ENCODE data around the gene ETS2. TPM values are rescaled to one million over a fixed set of nuclear protein-coding genes. Genes with fewer than 3 reads are reported as not detected.

Gene ETS2
- total RNA-seq, 1 experiment from 2014 or later: 35.3 TPM

DNA sequence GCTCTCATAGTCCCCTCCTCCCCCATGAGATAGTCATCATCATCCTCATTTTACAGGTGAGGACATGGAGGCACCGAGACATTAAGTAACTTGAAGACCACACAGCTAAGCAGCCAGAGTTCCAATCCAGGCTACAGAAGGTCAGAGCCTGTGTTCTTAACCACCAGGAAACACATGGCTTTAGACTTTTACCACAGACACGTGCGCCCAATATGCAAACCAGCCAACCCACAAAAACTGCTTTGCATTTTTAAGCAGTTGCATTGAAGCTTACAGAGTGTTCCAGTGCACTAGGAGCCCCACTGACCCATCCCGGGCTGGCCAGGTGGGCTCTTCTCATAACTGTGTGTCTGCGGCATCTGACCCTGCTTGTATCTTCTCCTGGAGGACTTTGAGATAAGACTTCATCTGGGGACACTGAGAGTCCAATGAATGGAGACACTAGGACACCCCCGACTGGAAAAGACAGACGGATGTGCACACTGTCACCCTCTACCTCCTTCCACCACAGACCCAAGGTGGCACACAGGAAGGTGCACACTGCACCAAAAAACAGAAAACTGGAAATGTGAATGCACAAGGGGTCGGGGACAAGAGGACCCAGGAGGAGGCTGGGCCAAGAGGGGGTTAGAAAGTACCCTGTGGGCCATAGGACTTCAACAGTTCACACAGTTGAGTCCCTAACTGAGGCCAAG is 56.4 kb downstream of the ETS2 start:
- Histone ChIP-seq H2BK15ac (ENCODE audit: low read depth, low read length) (no peak overlapping the region), H4K8ac (replicated peaks; ENCODE audit: insufficient read length, low read depth, low read length) (no peak overlapping the region), H3K23ac (ENCODE audit: insufficient read length, low read depth, low read length) (no peak overlapping the region), H3K4me2 (ENCODE audit: insufficient read depth, insufficient read length, low read length) (no peak overlapping the region), H3K27me3 (ENCODE audit: insufficient read depth, low read length) (no peaks in the 10 kb centered on the region), H3T11ph (ENCODE audit: low read length) (no peak overlapping the region), H3K9ac (ENCODE audit: extremely low read depth, insufficient read length, low read length) (no peak overlapping the region), H2AK5ac (ENCODE audit: insufficient read length, low read length) (no peak overlapping the region), H3K14ac (ENCODE audit: insufficient read depth, low read length) (no peak overlapping the region), H3K79me2 (ENCODE audit: insufficient read depth, low read length) (no peaks in the 10 kb centered on the region), H2BK12ac (ENCODE audit: insufficient read length, low read depth, low read length) (no peak overlapping the region), H2AFZ (ENCODE audit: low read length) (no peak overlapping the region), H3K27ac (ENCODE audit: insufficient read length, low read depth, low read length) (no peak overlapping the region), H3K23me2 (ENCODE audit: insufficient read length, low read depth, low read length, poor library complexity, severe bottlenecking) (no peaks in the 10 kb centered on the region), H3K79me1 (ENCODE audit: insufficient read depth, low read depth, low read length, poor library complexity, severe bottlenecking) (no peaks in the 10 kb centered on the region), H2BK20ac (ENCODE audit: low read depth, low read length, poor library complexity, severe bottlenecking) (no peak overlapping the region), H2BK5ac (ENCODE audit: insufficient read length, low read length) (no peak overlapping the region), H3K18ac (ENCODE audit: insufficient read length, low read depth, low read length) (no peak overlapping the region), H3K4ac (ENCODE audit: low read depth, low read length) (no peak overlapping the region), H4K5ac (ENCODE audit: insufficient read length, low read depth, low read length) (no peak overlapping the region), H3K9me3 (ENCODE audit: control insufficient read depth, low read depth, low read length) (no peaks in the 10 kb centered on the region), H2BK120ac (ENCODE audit: low read depth, low read length, poor library complexity, severe bottlenecking) (no peak overlapping the region), H4K91ac (ENCODE audit: insufficient read length, low read depth, low read length) (no peak overlapping the region), H3K56ac (ENCODE audit: insufficient read length, low read depth, low read length) (no peak overlapping the region), H3K4me1 (ENCODE audit: insufficient read depth, low read length) (no peaks in the 10 kb centered on the region), H4K20me1 (ENCODE audit: control insufficient read depth, insufficient read depth, insufficient read length) (no peaks in the 10 kb centered on the region)
- Mint-ChIP-seq H3K36me3 (ENCODE audit: insufficient read depth in 1 of 3, low read depth in 3 of 3) (no peaks in the 10 kb centered on the region), H3K4me1 (peaks cover 8 to 11% of the 10 kb centered on the region in 2 experiments), H3K9me3 (no peaks in the 10 kb centered on the region; a peak in 2 of 5 replicates), H3K27me3 (ENCODE audit: low read depth) (peaks cover 3% of the 10 kb centered on the region; the same call in 1 of the 2 replicates), H3K27ac (no peak overlapping the region), H3K4me3 (no peak overlapping the region)
- no CpG with 5 or more reads among the region's 8 CpGs for WGBS (ENCODE audit: extremely low coverage, insufficient read length, low lambda C conversion rate)
- TF ChIP-seq, protein P1, sequence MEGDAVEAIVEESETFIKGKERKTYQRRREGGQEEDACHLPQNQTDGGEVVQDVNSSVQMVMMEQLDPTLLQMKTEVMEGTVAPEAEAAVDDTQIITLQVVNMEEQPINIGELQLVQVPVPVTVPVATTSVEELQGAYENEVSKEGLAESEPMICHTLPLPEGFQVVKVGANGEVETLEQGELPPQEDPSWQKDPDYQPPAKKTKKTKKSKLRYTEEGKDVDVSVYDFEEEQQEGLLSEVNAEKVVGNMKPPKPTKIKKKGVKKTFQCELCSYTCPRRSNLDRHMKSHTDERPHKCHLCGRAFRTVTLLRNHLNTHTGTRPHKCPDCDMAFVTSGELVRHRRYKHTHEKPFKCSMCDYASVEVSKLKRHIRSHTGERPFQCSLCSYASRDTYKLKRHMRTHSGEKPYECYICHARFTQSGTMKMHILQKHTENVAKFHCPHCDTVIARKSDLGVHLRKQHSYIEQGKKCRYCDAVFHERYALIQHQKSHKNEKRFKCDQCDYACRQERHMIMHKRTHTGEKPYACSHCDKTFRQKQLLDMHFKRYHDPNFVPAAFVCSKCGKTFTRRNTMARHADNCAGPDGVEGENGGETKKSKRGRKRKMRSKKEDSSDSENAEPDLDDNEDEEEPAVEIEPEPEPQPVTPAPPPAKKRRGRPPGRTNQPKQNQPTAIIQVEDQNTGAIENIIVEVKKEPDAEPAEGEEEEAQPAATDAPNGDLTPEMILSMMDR (conservative IDR thresholded peaks at IDR 0.05): no peak
- DNase-seq: no peak

Measured in H9 (cell line).